Calu3 (cell line): ENCODE results near the gene CCNB1IP1. TPM values are rescaled to one million over a fixed set of nuclear protein-coding genes. Genes with fewer than 3 reads are reported as not detected.
"Not testable (repeated sequence)": the region's sequence is repeated elsewhere in the genome, so short reads cannot be mapped to it uniquely, and the experiment has no call there.

Source experiments
- BruUV-seq: library from RNA; stranded (reverse); fragments of 400-500 nt; replicated peaks from 2 replicates; lab custom pipeline; 2021; lab: Mats Ljungman, UMichigan
- CTCF ChIA-PET: fragments of 300-600 bp; sonication (Branson Sonifier 250); formaldehyde crosslinking; loops from one replicate; lab custom pipeline; 2022; ENCODE audit warnings: antibody characterized with exemption; lab: Charles Lee
- DNase-seq: peaks from one replicate; pipeline ENCODE4 v3.0.0; 2022
- H3K27ac Mint-ChIP-seq: one replicate; pipeline ENCODE4 v1.8.0; 2022; ENCODE audit warnings: mixed read lengths; ENCODE audit not compliant: unreplicated experiment
- H3K27me3 Mint-ChIP-seq: one replicate; pipeline ENCODE4 v1.8.0; 2022; ENCODE audit warnings: mixed read lengths; ENCODE audit not compliant: unreplicated experiment
- H3K36me3 Mint-ChIP-seq: one replicate; pipeline ENCODE4 v1.8.0; 2022; ENCODE audit warnings: mild to moderate bottlenecking, moderate library complexity, mixed read lengths; ENCODE audit not compliant: insufficient read depth, unreplicated experiment
- H3K4me1 Mint-ChIP-seq: one replicate; pipeline ENCODE4 v1.8.0; 2022; ENCODE audit warnings: mild to moderate bottlenecking, low read depth, mixed read lengths; ENCODE audit not compliant: unreplicated experiment
- H3K4me3 Mint-ChIP-seq: one replicate; pipeline ENCODE4 v1.8.0; 2022; ENCODE audit warnings: mild to moderate bottlenecking, low read depth, moderate library complexity, mixed read lengths; ENCODE audit not compliant: unreplicated experiment
- H3K9me3 Mint-ChIP-seq: one replicate; pipeline ENCODE4 v1.8.0; 2022; ENCODE audit warnings: low read depth, mixed read lengths; ENCODE audit not compliant: unreplicated experiment
- intact Hi-C: fragments of 100-400 bp; cut with micrococcal nuclease; formaldehyde crosslinking; loops from one replicate; pipeline ENCODE4 v1.10.0; 2022; ENCODE audit not compliant: unreplicated experiment
- total RNA-seq: library from RNA; stranded (reverse); gene quantifications from 2 replicates; pipeline ENCODE4 v1.2.3, GENCODE V29; 2022
- TF ChIP-seq, protein P1 (sequence below): fragments of 200-600 bp; IDR thresholded peaks from one replicate; pipeline ENCODE4 v1.8.0; 2022; ENCODE audit warnings: antibody characterized with exemption; ENCODE audit not compliant: unreplicated experiment

CCNB1IP1 gene
- total RNA-seq, 1 experiment from 2014 or later: 39.0 TPM

DNA sequence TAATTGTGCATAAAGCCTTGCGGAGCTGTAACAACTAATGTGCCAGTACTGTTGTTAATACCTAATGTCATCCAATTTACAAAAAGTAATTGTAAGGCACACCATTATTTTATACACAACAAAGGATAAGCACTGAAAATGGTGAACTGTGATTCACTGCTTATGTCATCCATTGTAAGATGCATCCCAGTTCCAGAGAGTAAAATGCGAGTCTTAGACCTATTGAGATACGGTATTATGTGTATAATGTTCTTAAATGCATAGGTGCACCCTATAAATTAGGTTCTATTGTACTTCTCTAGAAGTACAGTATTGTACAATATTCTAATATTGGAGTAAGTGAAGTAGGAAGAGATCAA, 10.8 kb upstream of the CCNB1IP1 start:
- Mint-ChIP-seq H3K4me3 (peak overlapping the region; percentile 93), H3K36me3 (peaks cover 41% of the 10 kb centered on the region), H3K27me3 (no peaks in the 10 kb centered on the region), H3K9me3 (no peaks in the 10 kb centered on the region), H3K27ac (peak overlapping the region; percentile 98), H3K4me1 (peaks cover 7% of the 10 kb centered on the region)
- TF ChIP-seq, protein P1, sequence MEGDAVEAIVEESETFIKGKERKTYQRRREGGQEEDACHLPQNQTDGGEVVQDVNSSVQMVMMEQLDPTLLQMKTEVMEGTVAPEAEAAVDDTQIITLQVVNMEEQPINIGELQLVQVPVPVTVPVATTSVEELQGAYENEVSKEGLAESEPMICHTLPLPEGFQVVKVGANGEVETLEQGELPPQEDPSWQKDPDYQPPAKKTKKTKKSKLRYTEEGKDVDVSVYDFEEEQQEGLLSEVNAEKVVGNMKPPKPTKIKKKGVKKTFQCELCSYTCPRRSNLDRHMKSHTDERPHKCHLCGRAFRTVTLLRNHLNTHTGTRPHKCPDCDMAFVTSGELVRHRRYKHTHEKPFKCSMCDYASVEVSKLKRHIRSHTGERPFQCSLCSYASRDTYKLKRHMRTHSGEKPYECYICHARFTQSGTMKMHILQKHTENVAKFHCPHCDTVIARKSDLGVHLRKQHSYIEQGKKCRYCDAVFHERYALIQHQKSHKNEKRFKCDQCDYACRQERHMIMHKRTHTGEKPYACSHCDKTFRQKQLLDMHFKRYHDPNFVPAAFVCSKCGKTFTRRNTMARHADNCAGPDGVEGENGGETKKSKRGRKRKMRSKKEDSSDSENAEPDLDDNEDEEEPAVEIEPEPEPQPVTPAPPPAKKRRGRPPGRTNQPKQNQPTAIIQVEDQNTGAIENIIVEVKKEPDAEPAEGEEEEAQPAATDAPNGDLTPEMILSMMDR: no peak
- intact Hi-C loops: loop anchor here (5.0 kb wide), 2 partner anchors 73 to 113 kb away; partner anchors contain the start of gene APEX1
- CTCF ChIA-PET: interaction anchor here (1.0 to 2.4 kb wide), 9 partner anchors 11 to 266 kb away, joined by 3 to 12 read pairs (median 4); partner anchors contain the start of genes APEX1, CCNB1IP1 and PIP4P1
- BruUV-seq: TSS peak; percentile 80
- no peak for DNase-seq

DNA sequence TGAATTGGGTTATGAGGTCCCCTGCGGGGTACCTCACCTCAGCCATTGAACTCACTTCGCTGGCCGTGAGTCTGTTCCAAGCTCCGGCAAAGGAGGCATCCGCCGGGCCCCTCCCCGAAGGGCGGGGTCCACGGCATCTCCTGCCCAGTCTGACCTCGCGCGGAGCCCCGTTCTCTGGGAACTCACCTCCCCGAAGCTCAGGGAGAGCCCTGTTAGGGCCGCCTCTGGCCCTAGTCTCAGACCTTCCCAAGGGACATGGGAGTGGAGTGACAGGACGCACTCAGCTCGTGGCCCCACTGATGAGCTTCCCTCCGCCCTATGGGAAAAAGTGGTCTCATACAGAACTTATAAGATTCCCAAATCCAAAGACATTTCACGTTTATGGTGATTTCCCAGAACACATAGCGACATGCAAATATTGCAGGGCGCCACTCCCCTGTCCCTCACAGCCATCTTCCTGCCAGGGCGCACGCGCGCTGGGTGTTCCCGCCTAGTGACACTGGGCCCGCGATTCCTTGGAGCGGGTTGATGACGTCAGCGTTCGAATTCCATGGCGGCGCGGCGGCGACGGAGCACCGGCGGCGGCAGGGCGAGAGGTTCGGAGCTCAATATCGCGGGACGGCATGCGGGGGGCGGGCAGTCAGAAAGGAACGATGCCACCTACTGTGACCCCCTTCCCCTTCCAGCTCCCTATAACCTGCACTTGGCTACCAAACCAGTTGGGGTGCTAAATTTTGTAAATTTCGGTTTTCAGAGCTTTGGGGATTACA, 10.2 kb upstream of the CCNB1IP1 start, which contains the start of gene PARP2:
Gene PARP2, plus strand, starts transcription at position 544 of the 770 bp plus-strand sequence. Its CDS starts 7 bp downstream, at position 551.
- no peaks in the 10 kb centered on the region for H3K27me3 Mint-ChIP-seq
- CTCF ChIA-PET: interaction anchor here (0.6 to 2.4 kb wide), 15 partner anchors 10 to 780 kb away, joined by 3 to 12 read pairs (median 4); partner anchors contain the start of genes APEX1, CCNB1IP1 and PIP4P1
- peak within 1 kb of the TSS; percentile 98 for H3K27ac Mint-ChIP-seq
- intact Hi-C loops: loop anchor here (5.0 kb wide), 2 partner anchors 74 to 114 kb away; partner anchors contain the start of gene APEX1
- peaks cover 41% of the 10 kb centered on the region for H3K36me3 Mint-ChIP-seq
- no peaks in the 10 kb centered on the region for H3K9me3 Mint-ChIP-seq
- peak; percentile 98 for DNase-seq
- peak within 1 kb of the TSS; percentile 93 for H3K4me3 Mint-ChIP-seq
- TF ChIP-seq, protein P1: no peak
- BruUV-seq: no TSS peak
- H3K4me1 Mint-ChIP-seq: peaks cover 7% of the 10 kb centered on the region

DNA sequence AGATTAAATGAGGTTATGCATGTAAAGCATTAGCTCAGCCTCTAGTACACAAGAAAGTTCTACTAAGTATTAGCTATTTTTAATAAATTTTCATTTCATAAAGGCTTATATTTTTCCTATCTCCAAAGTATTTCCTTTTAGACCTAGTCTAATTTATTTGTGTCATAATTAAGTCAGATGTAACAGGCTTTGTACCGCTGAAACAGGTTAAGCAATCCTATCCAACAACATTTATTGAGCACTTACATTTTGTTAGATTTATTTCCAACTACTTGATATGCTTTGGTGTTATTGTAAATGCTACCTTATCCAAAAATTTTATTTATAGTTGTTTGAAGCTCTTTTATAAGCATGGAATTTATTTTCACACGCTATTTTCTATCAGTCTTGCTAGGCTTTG, 8.6 kb upstream of the CCNB1IP1 start:
- BruUV-seq: no TSS peak
- intact Hi-C loops: loop anchor here (5.0 kb wide), 2 partner anchors 76 to 116 kb away; partner anchors contain the start of gene APEX1
- H3K4me1 Mint-ChIP-seq: peaks cover 7% of the 10 kb centered on the region
- TF ChIP-seq, protein P1: no peak
- no peaks in the 10 kb centered on the region for H3K27me3 Mint-ChIP-seq
- peaks cover 35% of the 10 kb centered on the region for H3K36me3 Mint-ChIP-seq
- H3K9me3 Mint-ChIP-seq: no peaks in the 10 kb centered on the region
- no peak for DNase-seq
- H3K27ac Mint-ChIP-seq: peak overlapping the region; percentile 98
- no peak overlapping the region for H3K4me3 Mint-ChIP-seq
- CTCF ChIA-PET: interaction anchor here (0.6 to 2.4 kb wide), 5 partner anchors 9 to 312 kb away, joined by 3 to 12 read pairs (median 4); partner anchors contain the start of gene CCNB1IP1

DNA sequence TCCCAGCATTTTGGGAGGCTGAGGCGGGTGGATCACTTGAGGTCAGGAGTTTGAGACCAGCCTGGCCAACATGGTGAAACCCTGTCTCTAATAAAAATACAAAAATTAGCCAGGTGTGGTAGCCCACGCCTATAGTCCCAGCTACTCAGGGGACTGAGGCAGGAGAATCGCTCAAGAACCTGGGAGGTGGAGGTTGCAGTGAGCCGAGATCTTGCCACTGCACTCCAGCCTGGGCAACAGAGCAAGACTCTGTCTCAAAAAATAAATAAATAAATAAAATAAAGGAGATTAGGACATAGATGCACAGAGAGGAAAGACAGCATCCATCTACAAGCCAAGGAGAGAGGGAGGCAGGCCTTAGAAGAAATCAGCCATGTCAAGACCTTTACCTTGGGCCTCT, 8.0 kb upstream of the CCNB1IP1 start:
- not testable (repeated sequence) for DNase-seq, BruUV-seq

More for the DNA sequence above, 8.0 kb upstream of the CCNB1IP1 start:
- H3K9me3 Mint-ChIP-seq, H3K27ac Mint-ChIP-seq, H3K4me3 Mint-ChIP-seq, H3K27me3 Mint-ChIP-seq, H3K4me1 Mint-ChIP-seq: not testable (repeated sequence)
- CTCF ChIA-PET: interaction anchor here (0.6 to 1.5 kb wide), 3 partner anchors 8 to 313 kb away, joined by 3 to 5 read pairs (median 4); partner anchors contain the start of gene CCNB1IP1
- intact Hi-C loops: loop anchor here (5.0 kb wide), 2 partner anchors 76 to 116 kb away; partner anchors contain the start of gene APEX1
- H3K36me3 Mint-ChIP-seq: peaks cover 35% of the 10 kb centered on the region
